ENCODE results near the gene ODAD4.
"Not testable (repeated sequence)": the region's sequence is repeated elsewhere in the genome, so short reads cannot be mapped to it uniquely, and the experiment has no call there.

GRCh38 chr17:42013740-42014139, 83.3 kb downstream of the ODAD4 start:
- not testable (repeated sequence) for TF ChIP-seq CTCF (conservative IDR thresholded peaks at IDR 0.05); ZFX (IDR thresholded peaks at IDR 0.05)
